ENCODE results near the gene OR1F1. TPM values are rescaled to one million over a fixed set of nuclear protein-coding genes. Genes with fewer than 3 reads are reported as not detected.

Gene OR1F1
- total and polyA plus RNA-seq, 2 donors (not counting 1 experiment from before 2014, with no cell fraction given) = 0.23 TPM; not detected in 1

DNA sequence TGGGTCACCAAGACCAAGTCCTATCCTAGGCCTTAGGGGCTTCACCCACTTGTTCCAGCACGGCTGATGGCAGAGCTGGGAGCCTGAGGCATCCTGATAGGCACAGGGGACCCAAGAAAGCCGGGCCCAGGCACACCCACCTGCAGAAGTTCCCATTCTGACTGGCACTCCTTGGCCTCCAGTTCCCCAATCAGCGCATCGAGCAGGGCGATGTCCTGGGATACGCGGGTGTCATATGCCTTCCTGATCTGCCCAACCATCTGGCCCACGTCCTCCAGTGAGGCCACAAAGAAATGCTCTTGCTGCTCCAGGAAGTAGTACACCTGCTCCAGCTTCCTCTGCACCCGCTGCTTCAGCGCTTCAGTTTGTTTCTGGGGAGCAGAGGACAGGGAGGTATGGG, 58.9 kb downstream of the OR1F1 start:
- H3K27ac ChIP-seq (ENCODE audit: insufficient read depth, low read length) = no peak overlapping the region
- no peaks in the 10 kb centered on the region for H3K36me3 ChIP-seq (ENCODE audit: control insufficient read depth, insufficient read depth, low read length)
- H3K9me3 ChIP-seq (ENCODE audit: control insufficient read depth, insufficient read depth, low read depth, low read length) = no peaks in the 10 kb centered on the region
- no peaks in the 10 kb centered on the region for H3K79me2 ChIP-seq (ENCODE audit: control insufficient read depth, insufficient read depth, low read length)
- H3K9ac ChIP-seq (ENCODE audit: insufficient read depth, low read length) = no peak overlapping the region
- H3K4me1 ChIP-seq (ENCODE audit: control insufficient read depth, extremely low read depth, insufficient read depth, low read length) = no peaks in the 10 kb centered on the region
- H4K20me1 ChIP-seq (ENCODE audit: control insufficient read depth, extremely low read depth, insufficient read depth, low read length) = no peaks in the 10 kb centered on the region
- DNase-seq (ENCODE audit: low read depth in 2 of 2) = no peak
- no peak overlapping the region for H2AFZ ChIP-seq (ENCODE audit: low read length)
- no peak overlapping the region for H3K4me2 ChIP-seq (ENCODE audit: extremely low read depth, insufficient read depth, low read length)
- no peak for TF ChIP-seq EZH2 (IDR thresholded peaks at IDR 0.05; ENCODE audit: low read length, missing control alignments)
- TF ChIP-seq, protein P1, sequence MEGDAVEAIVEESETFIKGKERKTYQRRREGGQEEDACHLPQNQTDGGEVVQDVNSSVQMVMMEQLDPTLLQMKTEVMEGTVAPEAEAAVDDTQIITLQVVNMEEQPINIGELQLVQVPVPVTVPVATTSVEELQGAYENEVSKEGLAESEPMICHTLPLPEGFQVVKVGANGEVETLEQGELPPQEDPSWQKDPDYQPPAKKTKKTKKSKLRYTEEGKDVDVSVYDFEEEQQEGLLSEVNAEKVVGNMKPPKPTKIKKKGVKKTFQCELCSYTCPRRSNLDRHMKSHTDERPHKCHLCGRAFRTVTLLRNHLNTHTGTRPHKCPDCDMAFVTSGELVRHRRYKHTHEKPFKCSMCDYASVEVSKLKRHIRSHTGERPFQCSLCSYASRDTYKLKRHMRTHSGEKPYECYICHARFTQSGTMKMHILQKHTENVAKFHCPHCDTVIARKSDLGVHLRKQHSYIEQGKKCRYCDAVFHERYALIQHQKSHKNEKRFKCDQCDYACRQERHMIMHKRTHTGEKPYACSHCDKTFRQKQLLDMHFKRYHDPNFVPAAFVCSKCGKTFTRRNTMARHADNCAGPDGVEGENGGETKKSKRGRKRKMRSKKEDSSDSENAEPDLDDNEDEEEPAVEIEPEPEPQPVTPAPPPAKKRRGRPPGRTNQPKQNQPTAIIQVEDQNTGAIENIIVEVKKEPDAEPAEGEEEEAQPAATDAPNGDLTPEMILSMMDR (conservative IDR thresholded peaks at IDR 0.05 in 1 of 2, IDR thresholded peaks at IDR 0.05 in 1 of 2; ENCODE audit: low read depth in 1 of 2, low read length in 2 of 2) = no peak
- H3K4me3 ChIP-seq (replicated peaks in 1 of 4; ENCODE audit: control extremely low read depth in 1 of 4, insufficient read depth in 1 of 4, low read depth in 3 of 4, low read length in 4 of 4) = no peak overlapping the region
- H3K27me3 ChIP-seq (ENCODE audit: control insufficient read depth, insufficient read depth, low read length) = peaks cover 4% of the 10 kb centered on the region

DNA sequence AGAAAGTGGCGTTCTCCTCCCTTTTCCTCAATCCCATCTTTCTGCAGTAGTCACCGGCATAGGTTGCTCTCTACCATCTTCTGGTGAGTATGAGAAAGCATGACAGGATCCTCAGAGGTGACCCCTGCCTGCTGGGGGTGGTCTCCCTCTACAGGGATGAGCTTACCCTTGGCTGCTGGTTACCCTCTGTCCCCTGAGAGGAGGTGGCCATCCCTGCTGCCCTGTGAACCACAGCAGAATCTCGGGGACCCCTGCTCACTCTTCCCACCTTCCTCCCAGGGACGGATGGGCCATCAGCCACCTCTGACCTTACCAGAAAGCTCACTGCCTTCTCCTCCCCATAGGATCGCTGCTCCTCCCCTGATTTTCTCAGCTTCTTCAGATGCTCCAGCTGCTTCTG, 60.6 kb downstream of the OR1F1 start:
- Histone ChIP-seq H3K79me2 (ENCODE audit: control insufficient read depth, insufficient read depth, low read length) (no peaks in the 10 kb centered on the region), H3K9me3 (ENCODE audit: control insufficient read depth, insufficient read depth, low read depth, low read length) (no peaks in the 10 kb centered on the region), H2AFZ (ENCODE audit: low read length) (no peak overlapping the region), H4K20me1 (ENCODE audit: control insufficient read depth, extremely low read depth, insufficient read depth, low read length) (no peaks in the 10 kb centered on the region), H3K4me2 (ENCODE audit: extremely low read depth, insufficient read depth, low read length) (no peak overlapping the region), H3K4me1 (ENCODE audit: control insufficient read depth, extremely low read depth, insufficient read depth, low read length) (no peaks in the 10 kb centered on the region), H3K27ac (ENCODE audit: insufficient read depth, low read length) (no peak overlapping the region), H3K36me3 (ENCODE audit: control insufficient read depth, insufficient read depth, low read length) (no peaks in the 10 kb centered on the region), H3K4me3 (replicated peaks in 1 of 4; ENCODE audit: control extremely low read depth in 1 of 4, insufficient read depth in 1 of 4, low read depth in 3 of 4, low read length in 4 of 4) (no peak overlapping the region), H3K9ac (ENCODE audit: insufficient read depth, low read length) (no peak overlapping the region), H3K27me3 (ENCODE audit: control insufficient read depth, insufficient read depth, low read length) (peaks cover 4% of the 10 kb centered on the region)
- DNase-seq (ENCODE audit: low read depth in 2 of 2) = no peak
- TF ChIP-seq, protein P1 (conservative IDR thresholded peaks at IDR 0.05 in 1 of 2, IDR thresholded peaks at IDR 0.05 in 1 of 2; ENCODE audit: low read depth in 1 of 2, low read length in 2 of 2) = no peak
- no peak for TF ChIP-seq EZH2 (IDR thresholded peaks at IDR 0.05; ENCODE audit: low read length, missing control alignments)

DNA sequence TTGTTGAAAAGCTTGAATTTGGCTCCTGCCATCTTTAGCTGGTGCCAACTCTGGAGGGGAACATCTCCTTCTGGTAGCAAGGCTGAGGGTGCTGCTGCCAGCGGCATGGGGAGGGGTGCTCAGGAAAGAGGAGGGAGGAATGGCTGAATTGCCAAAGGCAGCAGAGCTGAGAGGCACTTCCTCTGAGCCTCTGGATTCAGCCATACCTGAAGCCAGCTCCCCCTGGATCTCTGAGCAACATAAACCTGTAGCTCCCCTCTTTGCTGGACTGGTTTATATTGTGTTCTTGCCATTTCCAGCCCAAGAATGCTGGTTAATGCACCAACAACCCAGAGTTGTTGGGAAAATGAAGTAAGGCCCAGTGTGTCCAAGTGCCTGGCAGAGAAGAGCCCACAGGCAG, 61.0 kb downstream of the OR1F1 start:
- Histone ChIP-seq H3K4me1 (ENCODE audit: control insufficient read depth, extremely low read depth, insufficient read depth, low read length) (no peaks in the 10 kb centered on the region), H4K20me1 (ENCODE audit: control insufficient read depth, extremely low read depth, insufficient read depth, low read length) (no peaks in the 10 kb centered on the region), H3K27me3 (ENCODE audit: control insufficient read depth, insufficient read depth, low read length) (peaks cover 4% of the 10 kb centered on the region), H3K4me3 (replicated peaks in 1 of 4; ENCODE audit: control extremely low read depth in 1 of 4, insufficient read depth in 1 of 4, low read depth in 3 of 4, low read length in 4 of 4) (no peak overlapping the region), H3K36me3 (ENCODE audit: control insufficient read depth, insufficient read depth, low read length) (no peaks in the 10 kb centered on the region), H2AFZ (ENCODE audit: low read length) (no peak overlapping the region), H3K79me2 (ENCODE audit: control insufficient read depth, insufficient read depth, low read length) (no peaks in the 10 kb centered on the region), H3K4me2 (ENCODE audit: extremely low read depth, insufficient read depth, low read length) (no peak overlapping the region), H3K9ac (ENCODE audit: insufficient read depth, low read length) (no peak overlapping the region), H3K27ac (ENCODE audit: insufficient read depth, low read length) (no peak overlapping the region), H3K9me3 (ENCODE audit: control insufficient read depth, insufficient read depth, low read depth, low read length) (no peaks in the 10 kb centered on the region)
- no peak for DNase-seq (ENCODE audit: low read depth in 2 of 2)
- TF ChIP-seq EZH2 (IDR thresholded peaks at IDR 0.05; ENCODE audit: low read length, missing control alignments) = no peak
- TF ChIP-seq, protein P1 (conservative IDR thresholded peaks at IDR 0.05 in 1 of 2, IDR thresholded peaks at IDR 0.05 in 1 of 2; ENCODE audit: low read depth in 1 of 2, low read length in 2 of 2) = no peak

All from fibroblast of lung (primary cell).